ENCODE data around the gene MARCHF10. TPM values are rescaled to one million over a fixed set of nuclear protein-coding genes. Genes with fewer than 3 reads are reported as not detected.

MARCHF10 gene
- total and polyA plus RNA-seq, 7 donors: 0.09 to 2.1 (median 0.71) TPM; not detected in 2

DNA sequence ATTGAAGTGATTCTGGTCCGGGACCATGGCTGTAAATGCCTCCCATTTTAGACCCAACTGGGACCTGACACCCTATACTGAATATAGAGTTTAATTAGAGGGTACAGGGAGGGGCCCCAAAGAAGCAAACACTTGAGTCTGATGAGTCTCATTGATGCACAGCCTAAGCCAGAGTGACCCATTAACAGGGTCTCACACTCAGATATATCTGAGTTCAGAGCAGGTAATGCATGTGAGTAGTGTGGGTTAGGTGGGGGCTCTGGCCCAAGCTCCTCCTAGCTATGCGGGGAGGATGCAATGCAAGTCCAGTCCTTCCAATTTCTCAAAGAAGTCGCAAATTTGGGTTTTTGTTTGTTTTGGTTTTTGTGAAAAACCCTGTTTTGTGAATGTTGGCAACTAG is 17.1 kb upstream of the MARCHF10 start:
- intact Hi-C loops (cut with DNase I): no loop called here
- no peaks in the 10 kb centered on the region for H3K9me3 ChIP-seq
- no peaks in the 10 kb centered on the region for H3K27me3 ChIP-seq
- no peak overlapping the region for H3K27ac ChIP-seq
- no peak overlapping the region for H3K4me3 ChIP-seq
- no peaks in the 10 kb centered on the region for H3K36me3 ChIP-seq
- TF ChIP-seq, protein P1, sequence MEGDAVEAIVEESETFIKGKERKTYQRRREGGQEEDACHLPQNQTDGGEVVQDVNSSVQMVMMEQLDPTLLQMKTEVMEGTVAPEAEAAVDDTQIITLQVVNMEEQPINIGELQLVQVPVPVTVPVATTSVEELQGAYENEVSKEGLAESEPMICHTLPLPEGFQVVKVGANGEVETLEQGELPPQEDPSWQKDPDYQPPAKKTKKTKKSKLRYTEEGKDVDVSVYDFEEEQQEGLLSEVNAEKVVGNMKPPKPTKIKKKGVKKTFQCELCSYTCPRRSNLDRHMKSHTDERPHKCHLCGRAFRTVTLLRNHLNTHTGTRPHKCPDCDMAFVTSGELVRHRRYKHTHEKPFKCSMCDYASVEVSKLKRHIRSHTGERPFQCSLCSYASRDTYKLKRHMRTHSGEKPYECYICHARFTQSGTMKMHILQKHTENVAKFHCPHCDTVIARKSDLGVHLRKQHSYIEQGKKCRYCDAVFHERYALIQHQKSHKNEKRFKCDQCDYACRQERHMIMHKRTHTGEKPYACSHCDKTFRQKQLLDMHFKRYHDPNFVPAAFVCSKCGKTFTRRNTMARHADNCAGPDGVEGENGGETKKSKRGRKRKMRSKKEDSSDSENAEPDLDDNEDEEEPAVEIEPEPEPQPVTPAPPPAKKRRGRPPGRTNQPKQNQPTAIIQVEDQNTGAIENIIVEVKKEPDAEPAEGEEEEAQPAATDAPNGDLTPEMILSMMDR (IDR thresholded peaks at IDR 0.05): no peak
- TF ChIP-seq POLR2AphosphoS5 (IDR thresholded peaks at IDR 0.05): no peak
- TF ChIP-seq POLR2A (IDR thresholded peaks at IDR 0.05): no peak
- no peak for TF ChIP-seq EP300 (IDR thresholded peaks at IDR 0.05)
- 85 to 90% methylated on average over 3 of the region's 3 CpGs for WGBS, 2 donors
- no peak for DNase-seq
- peaks cover 0 to 14% (median 10%) of the 10 kb centered on the region in 4 donors for H3K4me1 ChIP-seq

DNA sequence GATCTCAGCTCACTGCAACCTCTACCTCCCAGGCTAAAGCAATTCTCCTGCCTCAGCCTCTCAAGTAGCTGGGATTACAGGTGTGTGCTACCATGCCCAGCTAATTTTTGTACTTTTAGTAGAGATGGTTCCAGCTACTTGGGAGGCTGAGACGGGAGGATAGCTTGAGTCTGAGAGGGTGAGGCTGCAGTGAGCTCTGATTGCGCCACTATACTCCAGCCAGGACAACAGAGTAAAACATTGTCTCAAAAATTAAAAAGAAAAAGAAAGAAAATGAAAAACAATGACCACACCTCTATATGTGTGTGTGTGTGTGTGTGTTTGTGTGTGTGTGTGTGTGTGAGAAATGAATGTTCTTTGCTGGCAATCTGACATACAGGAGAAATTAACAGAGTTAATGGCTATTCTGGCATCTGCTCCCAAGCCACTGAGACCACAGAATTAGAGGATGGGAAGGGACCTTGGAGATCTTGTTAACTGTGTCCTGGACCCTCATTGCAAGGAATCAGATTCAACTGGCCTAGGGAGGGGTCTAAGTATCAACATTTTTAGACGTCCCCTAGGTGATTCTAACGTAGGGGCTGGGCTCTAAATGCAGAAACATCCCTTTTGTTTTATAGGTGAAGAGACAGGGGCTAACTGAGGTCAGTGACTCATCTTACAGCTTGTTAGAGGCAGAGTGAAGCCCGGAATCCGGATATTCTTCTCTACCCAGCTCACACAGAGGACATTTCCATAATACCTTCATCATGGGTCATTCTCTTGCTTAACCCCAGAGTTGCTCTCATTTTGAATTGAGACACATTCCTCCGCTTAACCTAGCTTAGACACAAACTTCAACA is 16.4 kb upstream of the MARCHF10 start:
- Histone ChIP-seq H3K9me3 (no peaks in the 10 kb centered on the region), H3K4me1 (peaks cover 0 to 21% (median 16%) of the 10 kb centered on the region in 4 donors), H3K27ac (no peak overlapping the region), H3K4me3 (no peak overlapping the region), H3K27me3 (no peaks in the 10 kb centered on the region), H3K36me3 (no peaks in the 10 kb centered on the region)
- TF ChIP-seq EP300 (IDR thresholded peaks at IDR 0.05): no peak
- no peak for TF ChIP-seq POLR2A (IDR thresholded peaks at IDR 0.05)
- no peak for TF ChIP-seq POLR2AphosphoS5 (IDR thresholded peaks at IDR 0.05)
- TF ChIP-seq, protein P1 (IDR thresholded peaks at IDR 0.05): no peak
- intact Hi-C loops (cut with DNase I): no loop called here
- WGBS, 2 donors: 71 to 72% methylated on average over 7 of the region's 7 CpGs
- no peak for DNase-seq

DNA sequence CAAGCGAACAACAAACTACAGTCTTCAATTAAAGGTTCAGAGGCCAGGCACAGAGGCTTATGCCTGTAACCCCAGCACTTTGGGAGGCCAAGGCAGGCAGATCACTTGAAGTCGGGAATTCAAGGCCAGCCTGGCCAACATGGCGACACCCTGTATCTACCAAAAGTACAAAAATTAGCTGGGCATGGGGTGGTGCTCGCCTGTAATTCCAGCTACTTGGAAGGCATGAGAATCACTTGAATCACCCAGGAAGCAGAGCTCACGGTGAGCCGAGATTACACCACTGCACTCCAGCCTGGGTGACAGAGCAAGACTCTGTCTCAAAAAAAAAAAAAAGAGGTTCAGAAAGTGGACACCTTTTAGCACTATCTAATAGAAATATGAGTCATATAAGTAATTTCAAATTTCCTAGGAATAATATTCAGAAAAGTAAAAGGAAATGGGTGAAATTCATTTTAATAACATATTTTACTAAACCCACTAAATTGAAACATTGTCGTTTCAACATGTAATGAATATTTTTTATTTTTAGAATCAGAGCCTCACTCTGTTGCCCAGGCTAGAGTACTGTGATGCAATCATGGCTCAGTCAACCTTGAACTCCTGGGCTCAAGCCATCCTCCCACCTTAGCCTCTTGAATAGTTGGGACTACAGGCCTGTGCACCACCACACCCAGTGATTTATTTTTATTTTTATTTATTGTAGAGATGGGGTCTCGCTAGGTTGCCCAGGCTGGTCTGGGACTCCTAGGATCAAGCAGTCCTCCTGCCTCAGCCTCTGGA is 15.2 kb upstream of the MARCHF10 start:
- Histone ChIP-seq H3K27me3 (no peaks in the 10 kb centered on the region), H3K4me3 (no peak overlapping the region), H3K36me3 (no peaks in the 10 kb centered on the region), H3K27ac (no peak overlapping the region), H3K4me1 (peaks cover 0 to 27% (median 20%) of the 10 kb centered on the region in 4 donors), H3K9me3 (no peaks in the 10 kb centered on the region)
- WGBS, 2 donors: 88 to 93% methylated on average over 8 of the region's 8 CpGs
- intact Hi-C loops (cut with DNase I): no loop called here
- DNase-seq: no peak
- TF ChIP-seq EP300 (IDR thresholded peaks at IDR 0.05) (no peak), POLR2AphosphoS5 (IDR thresholded peaks at IDR 0.05) (no peak), POLR2A (IDR thresholded peaks at IDR 0.05) (no peak)
- TF ChIP-seq, protein P1 (IDR thresholded peaks at IDR 0.05): no peak

DNA sequence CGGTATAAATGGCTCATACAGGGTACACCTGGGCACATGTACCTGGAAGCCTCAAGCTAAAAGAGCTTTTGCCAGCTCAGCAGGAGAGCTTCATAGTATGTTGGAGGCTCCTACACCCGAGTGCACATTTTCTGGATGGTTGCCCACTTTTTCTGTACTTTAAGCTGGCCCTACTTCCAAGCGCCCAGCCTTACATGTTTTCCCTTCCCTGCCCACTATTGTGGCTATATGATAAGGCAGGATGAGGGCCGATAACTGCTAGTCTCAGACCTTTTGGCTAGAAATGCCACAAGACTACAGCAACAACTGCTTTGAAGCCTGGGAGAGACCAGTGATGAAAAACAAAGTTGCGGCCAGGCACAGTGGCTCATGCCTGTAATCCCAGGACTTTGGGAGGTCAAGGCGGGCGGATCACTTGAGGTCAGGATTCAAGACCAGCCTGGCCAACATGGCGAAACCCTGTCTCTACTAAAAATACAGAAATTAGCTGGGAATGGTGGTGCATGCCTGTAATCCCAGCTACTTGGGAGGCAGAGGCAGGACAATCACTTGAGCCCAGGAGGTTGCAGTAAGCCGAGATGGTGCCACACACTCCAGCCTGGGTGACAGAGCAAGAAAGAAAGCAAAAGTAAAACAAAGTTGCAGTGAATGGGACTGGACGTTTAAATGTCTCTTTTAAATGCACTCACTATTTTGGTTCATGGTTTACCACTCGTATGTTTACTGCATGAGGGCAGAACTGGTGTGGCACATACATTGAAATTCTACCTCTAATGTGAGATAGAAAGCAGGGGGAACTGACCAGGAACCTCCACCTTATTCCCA is 14.2 kb upstream of the MARCHF10 start:
- no peak overlapping the region for H3K4me3 ChIP-seq
- H3K27ac ChIP-seq: no peak overlapping the region
- no peaks in the 10 kb centered on the region for H3K27me3 ChIP-seq
- TF ChIP-seq EP300 (IDR thresholded peaks at IDR 0.05) (no peak), POLR2A (IDR thresholded peaks at IDR 0.05) (no peak), POLR2AphosphoS5 (IDR thresholded peaks at IDR 0.05) (no peak)
- TF ChIP-seq, protein P1 (IDR thresholded peaks at IDR 0.05): no peak
- intact Hi-C loops (cut with DNase I): no loop called here
- H3K4me1 ChIP-seq: peaks cover 0 to 17% (median 13%) of the 10 kb centered on the region in 4 donors
- H3K9me3 ChIP-seq: no peaks in the 10 kb centered on the region
- WGBS, 2 donors: 80 to 81% methylated on average over 11 of the region's 11 CpGs
- DNase-seq: no peak
- no peaks in the 10 kb centered on the region for H3K36me3 ChIP-seq
